ENCODE results near the gene EFTUD2. TPM values are rescaled to one million over a fixed set of nuclear protein-coding genes. Genes with fewer than 3 reads are reported as not detected.

EFTUD2 gene
- total and polyA plus RNA-seq, 2 of the 13 experiments (the other 11 are each of a cell fraction or from before 2014, with no cell fraction given), result 111 to 137 TPM

DNA sequence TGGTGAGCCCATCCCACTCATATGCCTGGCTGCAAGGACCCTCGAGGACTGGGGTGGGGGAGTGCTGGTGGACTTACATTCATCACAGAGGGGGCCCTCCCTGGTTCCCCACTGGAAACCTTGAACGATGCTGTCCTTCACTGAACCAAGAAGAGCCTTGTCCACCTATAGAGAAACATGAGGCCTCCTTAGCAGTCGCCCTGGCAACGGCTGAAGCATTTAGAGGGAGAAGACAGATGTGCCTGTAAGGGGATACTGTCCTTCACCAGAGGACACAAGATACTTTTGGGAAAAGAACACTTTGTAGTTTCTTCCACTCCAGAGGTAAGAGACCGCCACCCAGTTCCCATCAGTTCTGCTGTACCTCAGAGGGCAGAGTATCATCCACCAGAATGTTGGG is 45.1 kb downstream of the EFTUD2 start (continued):
- TF ChIP-seq MED8 (CRISPR knock-in tag; IDR thresholded peaks at IDR 0.05; ENCODE audit: insufficient replicate concordance), result no peak

DNA sequence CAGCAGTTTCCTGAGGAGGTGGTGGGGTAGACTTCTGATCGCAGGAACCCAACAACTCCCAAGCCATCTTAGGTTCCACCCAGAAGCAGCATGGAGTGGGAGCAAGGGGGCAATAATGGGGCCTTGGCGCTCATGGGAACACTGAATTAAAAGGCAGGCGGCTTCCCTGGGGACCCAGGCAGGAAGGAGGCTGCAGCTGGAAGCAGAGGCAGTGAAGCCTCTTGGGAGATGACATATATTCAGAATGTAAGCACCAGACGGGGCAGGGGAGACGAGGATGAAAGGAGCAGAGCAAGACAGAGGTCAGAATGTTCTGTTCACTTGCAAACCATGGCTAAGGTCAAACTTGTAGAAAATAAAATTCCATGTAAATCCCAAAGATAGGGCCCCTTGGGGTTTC is 48.6 kb downstream of the EFTUD2 start:
- no peak for FAIRE-seq
- Histone ChIP-seq H4K20me1 (ENCODE audit: insufficient read depth, low read length) (no peaks in the 10 kb centered on the region; the same call in 1 of the 2 replicates), H3K27ac (ENCODE audit: extremely low read length, insufficient read depth, low read length) (no peak overlapping the region), H3K9me3 (ENCODE audit: low read length) (no peaks in the 10 kb centered on the region), H3K27me3 (ENCODE audit: control insufficient read depth in 1 of 2, insufficient read depth in 2 of 2, low read length in 2 of 2) (no peaks in the 10 kb centered on the region), H3K4me1 (ENCODE audit: insufficient read depth, low read length) (no peaks in the 10 kb centered on the region), H3K4me2 (ENCODE audit: low read depth, low read length) (no peak overlapping the region), H2AFZ (ENCODE audit: low read length) (no peak overlapping the region), H3K36me3 (replicated peaks in 1 of 2; ENCODE audit: control insufficient read depth in 1 of 2, insufficient read depth in 2 of 2, low read length in 2 of 2) (peaks cover 35 to 56% of the 10 kb centered on the region in 2 experiments), H3K79me2 (ENCODE audit: insufficient read depth, low read length) (no peaks in the 10 kb centered on the region), H3K9ac (ENCODE audit: insufficient read depth, low read depth, low read length) (no peak overlapping the region), H3K4me3 (replicated peaks in 1 of 3; ENCODE audit: insufficient read depth in 1 of 3, low read depth in 2 of 3, low read length in 3 of 3) (no peak overlapping the region)
- 95% methylated on average over 5 of the region's 5 CpGs for WGBS (ENCODE audit: low lambda C conversion rate)
- no peak for ATAC-seq
- POLR2A ChIA-PET, result no interaction called here
- BruUV-seq (replicated peaks), result no TSS peak
- intact Hi-C loops (cut with micrococcal nuclease; ENCODE audit: unreplicated experiment), result no loop called here
- CTCF ChIA-PET (ENCODE audit: low intra/inter-chr PET ratio, low total read pairs), result no interaction called here
- no peak for TF ChIP-seq ZNF30 (CRISPR knock-in tag; IDR thresholded peaks at IDR 0.05)
- TF ChIP-seq, protein P1, sequence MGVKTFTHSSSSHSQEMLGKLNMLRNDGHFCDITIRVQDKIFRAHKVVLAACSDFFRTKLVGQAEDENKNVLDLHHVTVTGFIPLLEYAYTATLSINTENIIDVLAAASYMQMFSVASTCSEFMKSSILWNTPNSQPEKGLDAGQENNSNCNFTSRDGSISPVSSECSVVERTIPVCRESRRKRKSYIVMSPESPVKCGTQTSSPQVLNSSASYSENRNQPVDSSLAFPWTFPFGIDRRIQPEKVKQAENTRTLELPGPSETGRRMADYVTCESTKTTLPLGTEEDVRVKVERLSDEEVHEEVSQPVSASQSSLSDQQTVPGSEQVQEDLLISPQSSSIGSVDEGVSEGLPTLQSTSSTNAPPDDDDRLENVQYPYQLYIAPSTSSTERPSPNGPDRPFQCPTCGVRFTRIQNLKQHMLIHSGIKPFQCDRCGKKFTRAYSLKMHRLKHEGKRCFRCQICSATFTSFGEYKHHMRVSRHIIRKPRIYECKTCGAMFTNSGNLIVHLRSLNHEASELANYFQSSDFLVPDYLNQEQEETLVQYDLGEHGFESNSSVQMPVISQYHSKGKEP (CRISPR knock-in tag; IDR thresholded peaks at IDR 0.05), result no peak
- TF ChIP-seq FOXP1 (IDR thresholded peaks at IDR 0.05), result no peak
- no peak for TF ChIP-seq FOXP1 (CRISPR knock-in tag; IDR thresholded peaks at IDR 0.05)
- no peak for TF ChIP-seq PTBP1 (IDR thresholded peaks at IDR 0.05; ENCODE audit: low read depth, low read length, poor library complexity, severe bottlenecking)
- TF ChIP-seq ARID2 (CRISPR knock-in tag; IDR thresholded peaks at IDR 0.05; ENCODE audit: borderline replicate concordance), result no peak
- TF ChIP-seq GTF2F1 (IDR thresholded peaks at IDR 0.05; ENCODE audit: low read length), result no peak
- TF ChIP-seq ZSCAN30 (CRISPR knock-in tag; IDR thresholded peaks at IDR 0.05), result no peak
- no peak for TF ChIP-seq ZNF841 (CRISPR knock-in tag; IDR thresholded peaks at IDR 0.05; ENCODE audit: borderline replicate concordance)
- no peak for TF ChIP-seq ZNF263 (CRISPR knock-in tag; IDR thresholded peaks at IDR 0.05)
- TF ChIP-seq, protein P2, sequence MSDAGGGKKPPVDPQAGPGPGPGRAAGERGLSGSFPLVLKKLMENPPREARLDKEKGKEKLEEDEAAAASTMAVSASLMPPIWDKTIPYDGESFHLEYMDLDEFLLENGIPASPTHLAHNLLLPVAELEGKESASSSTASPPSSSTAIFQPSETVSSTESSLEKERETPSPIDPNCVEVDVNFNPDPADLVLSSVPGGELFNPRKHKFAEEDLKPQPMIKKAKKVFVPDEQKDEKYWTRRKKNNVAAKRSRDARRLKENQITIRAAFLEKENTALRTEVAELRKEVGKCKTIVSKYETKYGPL (CRISPR knock-in tag; IDR thresholded peaks at IDR 0.05), result no peak
- no peak for TF ChIP-seq RXRA (CRISPR knock-in tag; IDR thresholded peaks at IDR 0.05)
- TF ChIP-seq ZNF672 (CRISPR knock-in tag; IDR thresholded peaks at IDR 0.05), result no peak
- TF ChIP-seq SPEN (CRISPR knock-in tag; IDR thresholded peaks at IDR 0.05; ENCODE audit: low read depth), result no peak
- TF ChIP-seq ZNF124 (CRISPR knock-in tag; IDR thresholded peaks at IDR 0.05), result no peak
- no peak for TF ChIP-seq CEBPB (IDR thresholded peaks at IDR 0.05; ENCODE audit: borderline replicate concordance, low read depth, low read length)
- TF ChIP-seq NR1H2 (CRISPR knock-in tag; IDR thresholded peaks at IDR 0.05; ENCODE audit: borderline replicate concordance, low read depth), result no peak
- TF ChIP-seq ZFP62 (CRISPR knock-in tag; IDR thresholded peaks at IDR 0.05), result no peak
- DNase-seq (ENCODE audit: low spot score), result no peak
- in situ Hi-C loops (cut with HindIII; ENCODE audit: extremely low pct_ligation_motif_present, low pct_unique_long_range_greater_than_20kb), result no loop called here
